Measurements from ENCODE around the gene HOXC10.

HOXC10 gene

DNA sequence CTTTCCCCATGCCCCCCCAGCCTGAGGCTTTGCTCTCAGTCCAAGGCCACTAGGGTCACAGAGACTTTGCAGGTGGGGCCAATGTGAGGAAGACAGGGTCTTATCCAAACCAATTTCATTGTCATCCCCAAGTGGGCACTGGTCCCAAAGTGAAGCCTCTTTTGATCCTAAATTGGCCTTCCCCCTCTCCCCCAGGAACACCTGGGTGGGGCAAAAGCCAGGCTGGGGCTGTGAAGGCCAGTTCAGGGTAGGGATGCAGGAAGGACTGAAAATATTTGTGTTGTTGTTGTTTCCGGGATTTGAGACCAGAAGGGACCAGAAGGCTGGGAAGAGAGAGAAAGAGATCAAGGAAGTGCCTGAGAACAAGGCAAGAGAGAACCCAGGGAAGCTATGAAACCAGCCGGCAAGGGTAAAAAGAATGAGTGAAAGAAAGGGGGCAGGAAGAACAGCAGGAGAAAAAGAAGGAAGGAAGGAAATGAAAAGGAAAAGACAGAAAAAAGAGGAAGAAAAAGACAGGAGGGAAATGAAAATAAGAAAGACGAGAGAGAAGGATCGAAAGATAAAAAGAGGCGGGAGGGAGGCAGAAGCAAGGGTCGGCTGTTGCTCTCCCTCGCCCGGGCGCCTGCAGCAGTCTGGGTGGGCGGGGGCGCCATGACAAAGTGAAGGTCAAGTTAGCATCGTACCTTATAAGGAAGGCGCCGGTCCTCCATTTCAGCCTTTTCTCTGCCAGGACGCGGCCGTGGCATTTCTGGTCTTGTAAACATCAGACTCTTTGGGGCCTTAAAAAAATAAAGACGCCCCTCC, 19.5 kb upstream of the HOXC10 start:
- no peak for DNase-seq (ENCODE audit: low read depth in 3 of 3)

DNA sequence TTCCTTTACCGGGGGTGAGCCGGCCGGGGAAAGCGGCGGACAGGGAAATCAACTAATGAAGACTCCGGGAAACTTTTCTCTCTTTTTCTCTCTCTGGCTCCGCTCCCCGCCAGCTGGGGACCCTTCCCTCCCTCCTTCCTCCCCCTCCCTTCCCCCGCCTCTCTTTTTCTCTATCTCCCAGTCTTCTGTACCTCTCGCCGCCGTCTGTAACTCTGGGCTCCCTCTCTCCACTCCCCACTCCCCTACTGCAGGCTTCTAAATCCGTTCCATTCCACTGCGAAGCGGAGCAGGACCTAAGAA, 18.9 kb upstream of the HOXC10 start:
- no peak for DNase-seq (ENCODE audit: low read depth in 3 of 3)

GRCh38 chr12:53966385-53967133, 18.4 kb upstream of the HOXC10 start:
- DNase-seq (ENCODE audit: low read depth in 3 of 3), result no peak

DNA sequence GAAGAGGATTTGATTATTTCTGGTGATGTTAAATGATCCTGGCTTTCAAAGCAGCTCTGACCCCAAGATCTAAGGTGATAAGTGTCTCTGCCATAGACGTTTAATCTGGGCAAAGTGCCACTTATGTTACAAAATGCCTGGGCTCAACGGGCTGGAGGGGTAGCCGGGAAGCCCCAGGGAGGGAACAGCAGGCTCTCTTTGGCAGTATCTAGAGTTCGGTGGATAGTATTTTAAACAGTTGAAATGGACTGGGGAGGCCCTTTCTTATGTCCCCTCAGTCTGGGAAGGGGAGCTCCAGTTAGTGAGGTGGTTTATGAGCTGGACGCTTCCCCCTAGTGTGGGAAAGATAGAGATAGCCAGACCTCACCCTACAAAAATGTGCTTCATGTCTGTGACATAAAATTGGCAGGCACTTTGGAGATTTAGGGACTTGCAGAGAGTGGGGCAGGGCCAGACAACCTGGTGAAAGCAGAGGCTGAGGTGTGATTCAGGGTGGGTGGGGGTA, 17.5 kb upstream of the HOXC10 start:
- DNase-seq (ENCODE audit: low read depth in 3 of 3), result no peak

GRCh38 chr12:53968214-53969127, 16.5 kb upstream of the HOXC10 start:
- DNase-seq (ENCODE audit: low read depth in 3 of 3), result no peak

- DNase-seq (ENCODE audit: low read depth in 3 of 3), result no peak
Observed at GRCh38 chr12:53969588-53970259, 15.2 kb upstream of the HOXC10 start.

- no peak for DNase-seq (ENCODE audit: low read depth in 3 of 3)
Observed at GRCh38 chr12:53970451-53970850, 14.5 kb upstream of the HOXC10 start.

- no peak for DNase-seq (ENCODE audit: low read depth in 3 of 3)
Observed at GRCh38 chr12:53971129-53971528, 13.8 kb upstream of the HOXC10 start.

DNA sequence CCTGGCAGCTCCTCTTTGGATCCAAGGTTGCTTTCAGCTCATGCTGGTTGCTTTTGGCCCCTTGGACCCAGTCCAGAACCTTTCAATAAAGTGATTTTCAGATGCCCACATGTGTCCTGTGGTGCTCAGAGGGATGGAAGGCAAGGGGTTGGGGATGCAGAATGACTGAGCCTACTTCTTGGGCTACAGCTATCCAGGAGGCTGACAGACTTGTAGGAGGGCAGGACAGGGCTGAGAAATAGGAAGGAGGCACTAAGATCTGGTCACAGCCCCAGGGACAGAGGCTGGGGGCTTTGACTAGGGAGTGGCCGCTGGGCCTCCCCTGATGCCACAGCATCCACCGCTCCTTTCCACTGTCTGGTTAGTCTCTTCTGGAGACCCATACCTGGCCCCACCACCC, 13.3 kb upstream of the HOXC10 start:
- no peak for DNase-seq (ENCODE audit: low read depth in 3 of 3)

DNA sequence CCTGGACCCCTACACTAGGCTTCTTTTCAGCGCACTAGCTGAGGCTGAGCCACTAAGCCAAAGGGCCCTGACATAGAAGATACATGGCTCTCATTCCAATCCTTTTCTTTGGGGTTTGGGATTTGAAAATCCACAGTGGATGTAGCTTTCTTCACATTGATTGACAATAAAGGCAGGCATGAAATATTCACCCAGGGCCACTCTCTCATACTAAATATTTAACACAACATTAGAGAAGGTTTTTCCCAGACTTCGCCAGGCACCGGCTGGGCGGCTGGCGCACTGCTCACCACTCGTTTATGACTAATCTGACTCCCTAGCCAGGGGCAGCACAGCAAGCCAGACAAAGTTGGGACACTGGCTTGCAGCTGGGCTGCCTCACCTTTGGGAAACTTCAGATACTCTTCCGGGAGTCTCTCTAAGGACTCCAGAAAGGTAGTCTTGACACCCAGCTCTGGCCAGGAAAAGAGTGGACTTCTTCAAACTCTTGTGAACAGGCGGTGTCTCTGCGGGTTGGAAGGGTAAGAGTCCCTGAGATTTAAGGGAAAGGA, 12.7 kb upstream of the HOXC10 start:
- DNase-seq (ENCODE audit: low read depth in 3 of 3), result no peak

- DNase-seq (ENCODE audit: low read depth in 3 of 3), result no peak
Observed at GRCh38 chr12:53972722-53973235, 12.2 kb upstream of the HOXC10 start, which contains the start of gene HOXC11. Gene HOXC11, plus strand, starts transcription at chr12:53973126. Its CDS starts 116 bp downstream, at chr12:53973242.

GRCh38 chr12:53973236-53974042, 11.5 kb upstream of the HOXC10 start:
- DNase-seq (ENCODE audit: low read depth in 3 of 3), result no peak

GRCh38 chr12:53974084-53975063, 10.6 kb upstream of the HOXC10 start, which contains the start of gene HOTAIR:
Gene HOTAIR, minus strand, starts transcription at chr12:53974954.
- DNase-seq (ENCODE audit: low read depth in 3 of 3), result no peak

DNA sequence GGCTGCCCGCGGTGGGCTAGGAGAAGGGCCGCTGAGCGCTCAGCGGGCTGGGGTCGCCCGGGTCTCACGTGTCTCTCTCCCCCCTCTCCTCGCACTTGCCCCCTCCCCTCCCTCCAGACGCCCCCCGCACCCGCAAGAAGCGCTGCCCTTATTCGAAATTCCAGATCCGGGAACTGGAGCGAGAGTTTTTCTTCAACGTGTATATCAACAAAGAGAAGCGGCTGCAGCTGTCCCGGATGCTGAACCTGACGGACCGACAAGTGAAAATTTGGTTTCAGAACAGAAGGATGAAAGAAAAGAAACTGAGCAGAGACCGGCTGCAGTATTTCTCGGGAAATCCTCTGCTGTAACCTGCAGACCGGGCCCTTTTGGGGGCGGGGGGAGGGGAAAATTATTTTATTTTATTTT, 9.9 kb upstream of the HOXC10 start:
- DNase-seq (ENCODE audit: low read depth in 3 of 3), result no peak

DNA sequence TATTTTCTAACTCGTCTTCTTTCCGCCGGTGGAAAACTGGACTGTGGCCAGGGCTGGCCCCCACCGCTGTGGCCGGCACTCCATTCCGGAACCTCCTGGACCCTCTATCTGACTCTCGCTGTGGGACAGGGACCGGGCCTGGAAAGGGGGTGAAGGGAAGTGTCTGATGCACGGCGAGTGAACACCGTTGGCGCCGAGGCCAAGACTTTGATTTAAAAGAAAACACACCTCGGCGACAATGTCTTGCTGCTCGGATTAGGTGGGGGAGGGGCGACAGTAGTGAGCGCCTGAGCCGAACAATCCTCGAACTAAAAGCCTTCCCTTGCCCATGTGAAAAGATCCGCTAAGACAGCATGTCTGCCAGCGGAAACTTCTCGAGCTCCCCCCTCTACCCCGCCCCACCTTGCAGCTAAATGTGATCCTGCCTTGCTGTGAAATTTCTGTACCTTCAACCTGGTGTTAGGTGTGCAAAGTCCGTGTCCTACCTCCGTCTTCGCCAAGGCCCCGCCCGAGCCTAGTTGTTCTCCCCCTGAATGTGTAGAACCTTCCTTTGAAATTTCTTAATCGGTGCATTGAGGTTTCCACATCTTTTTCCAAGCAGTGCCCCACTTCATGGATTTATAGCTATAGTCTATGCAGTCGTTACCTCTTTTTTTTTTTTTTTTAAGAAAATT, 9.3 kb upstream of the HOXC10 start:
- DNase-seq (ENCODE audit: low read depth in 3 of 3), result no peak

DNA sequence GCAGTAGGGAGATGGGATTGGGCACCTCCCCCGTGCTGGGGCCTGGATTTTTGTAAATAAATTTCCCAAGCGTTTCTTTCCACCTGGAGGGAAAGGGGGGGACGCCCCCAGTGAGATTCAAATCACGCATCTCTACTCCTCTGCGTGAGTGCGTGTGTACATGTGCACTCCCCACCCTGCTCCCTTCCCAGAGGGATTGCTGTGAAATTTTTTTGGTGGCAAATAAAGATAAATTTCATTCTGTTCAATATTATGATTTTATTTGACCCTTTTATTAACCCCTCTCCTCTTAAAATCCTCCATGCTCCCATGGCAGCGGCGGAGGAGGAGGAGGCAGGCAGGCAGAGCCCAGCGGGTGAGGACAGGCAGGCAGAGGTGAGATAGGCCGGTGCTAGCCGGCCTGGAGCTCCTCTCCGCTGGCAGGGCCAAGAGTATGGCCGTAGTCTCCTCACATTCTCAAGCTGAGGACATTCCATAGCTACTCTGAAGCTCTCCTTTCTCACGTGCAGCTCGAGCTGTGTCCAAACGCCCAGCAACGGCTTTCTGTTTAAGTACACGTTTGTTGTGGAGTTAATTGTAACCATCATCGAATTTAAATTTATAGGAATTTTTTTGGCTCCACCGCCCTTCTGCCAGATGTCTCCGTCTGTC, 8.6 kb upstream of the HOXC10 start:
- DNase-seq (ENCODE audit: low read depth in 3 of 3), result no peak

GRCh38 chr12:53976823-53977595, 7.9 kb upstream of the HOXC10 start:
- no peak for DNase-seq (ENCODE audit: low read depth in 3 of 3)

All from stimulated activated CD4-positive, alpha-beta T cell treated with anti-CD3 and anti-CD28 coated beads, TNF-alpha, amount 100 ng/mL, for 4 hours (primary cell).